Activated naive CD4-positive, alpha-beta T cell treated with anti-CD3 and anti-CD28 coated beads, Interleukin-2, amount 10 ng/mL, durations not matched to agents 5 hours and 36 hours (primary cell): ENCODE measurements around the gene OR4D11. TPM values are rescaled to one million over a fixed set of nuclear protein-coding genes. Genes with fewer than 3 reads are reported as not detected.

Experiments
- total RNA-seq, 2 experiments: library from RNA; stranded (reverse); gene quantifications; one replicate each; pipeline ENCODE4 v1.2.3, GENCODE V29; 2021

The OR4D11 gene
- total RNA-seq, result not detected

DNA sequence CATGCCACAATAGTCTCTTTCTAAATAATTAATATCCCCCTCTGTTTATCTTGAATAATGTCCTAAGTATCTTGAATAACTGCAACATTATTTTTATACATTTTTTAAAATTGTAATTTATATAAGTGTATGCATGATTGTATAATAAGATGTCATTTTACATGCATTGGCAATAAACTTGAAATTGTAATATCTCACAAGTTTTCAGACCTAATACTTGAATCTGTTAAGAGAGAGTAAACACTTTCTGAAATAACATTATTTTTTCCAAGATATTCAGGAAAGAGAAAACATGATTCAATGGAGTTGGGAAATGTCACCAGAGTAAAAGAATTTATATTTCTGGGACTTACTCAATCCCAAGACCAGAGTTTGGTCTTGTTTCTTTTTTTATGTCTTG lies at the start of gene OR4D11:
OR4D11 (plus strand) TSS at position 301 of the 400 bp plus-strand sequence; CDS start at position 301, 0 bp downstream.

GRCh38 chr11:59456661-59457060 lies 46.7 kb upstream of the OR4D11 start, which contains the start of gene OR4D6:
Gene OR4D6, plus strand, starts transcription at chr11:59456961. Its CDS starts 0 bp downstream, at chr11:59456961.

GRCh38 chr11:59473015-59473414 lies 30.4 kb upstream of the OR4D11 start, which contains the start of gene OR4D10:
Gene OR4D10, plus strand, starts transcription at chr11:59473315. Its CDS starts 4,115 bp downstream, at chr11:59477430.

GRCh38 chr11:59510941-59511589 lies 7.7 kb downstream of the OR4D11 start, which contains the start of gene OR4D9:
Gene OR4D9, plus strand, starts transcription at chr11:59511539. Its CDS starts 3,374 bp downstream, at chr11:59514913.

Other genes with a start within 250 kb of the OR4D11 start
- not detected for gene OR5AN1, start 144.7 kb upstream of the OR4D11 start, total RNA-seq
- not detected for gene OR5A2, start 77.2 kb upstream of the OR4D11 start, total RNA-seq
- not detected for gene OR5A1, start 67.1 kb upstream of the OR4D11 start, total RNA-seq
- not detected for gene OR4D6, start 46.6 kb upstream of the OR4D11 start, total RNA-seq
- gene OR4D10, start 30.3 kb upstream of the OR4D11 start, total RNA-seq, result not detected
- gene OR4D9, start 8.0 kb downstream of the OR4D11 start, total RNA-seq, result not detected
- 10 to 100 TPM; 38.6 to 41.1 TPM for gene OSBP, start 112.2 kb downstream of the OR4D11 start, total RNA-seq
- gene PATL1, start 165.5 kb downstream of the OR4D11 start, total RNA-seq, result 10 to 100 TPM; 43.4 to 44.8 TPM
- gene OR10V1, start 210.3 kb downstream of the OR4D11 start, total RNA-seq, result not detected